ENCODE data around the gene BTBD3.

Gene BTBD3

DNA sequence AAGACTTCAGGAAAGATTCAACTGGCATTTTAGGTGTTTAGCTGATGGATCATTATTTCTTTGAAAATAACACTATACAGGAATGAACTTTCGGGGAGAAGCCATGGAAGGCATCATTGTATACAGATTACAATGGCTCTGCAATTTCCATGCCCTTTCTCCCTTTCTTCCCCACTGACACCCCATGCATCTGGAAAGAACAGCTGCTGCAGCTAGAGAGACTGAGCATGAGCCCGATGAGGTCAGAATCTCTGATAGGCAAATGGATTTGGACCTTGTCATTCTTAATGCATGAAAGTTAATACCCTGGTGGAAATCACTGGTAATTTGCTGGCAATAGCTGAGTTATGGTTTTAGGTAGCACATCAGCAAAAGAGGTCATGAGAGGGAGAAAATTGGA lies 54.8 kb downstream of the BTBD3 start:
- no peak for DNase-seq
